ELF-1 (cell line): ENCODE data around the gene ABHD1.
A peak's percentile ranks its signal among the peaks of the same experiment; 100 is the strongest.

Source experiments
- DNase-seq: peaks from one replicate; pipeline ENCODE4 v3.0.0-alpha.2; 2016; ENCODE audit warnings: low read depth, low spot score

ABHD1 gene

GRCh38 chr2:27135478-27135955, 11.9 kb downstream of the ABHD1 start:
- DNase-seq, result no peak

- DNase-seq, result no peak
Measured at GRCh38 chr2:27136751-27137150, 13.1 kb downstream of the ABHD1 start.

GRCh38 chr2:27137322-27137935, 13.8 kb downstream of the ABHD1 start:
- no peak for DNase-seq

GRCh38 chr2:27138111-27138510, 14.5 kb downstream of the ABHD1 start:
- no peak for DNase-seq

GRCh38 chr2:27139310-27139709, 15.7 kb downstream of the ABHD1 start, which contains the start of gene PRR30:
TSS of gene PRR30 (minus strand) at chr2:27139410. CDS start at chr2:27138329, 1,081 bp downstream.
- DNase-seq, result no peak

GRCh38 chr2:27143285-27143684, 19.7 kb downstream of the ABHD1 start:
- DNase-seq, result no peak

GRCh38 chr2:27145682-27146081, 22.1 kb downstream of the ABHD1 start:
- DNase-seq, result no peak

- DNase-seq, result no peak
Measured at GRCh38 chr2:27147935-27148334, 24.3 kb downstream of the ABHD1 start.

- no peak for DNase-seq
Measured at GRCh38 chr2:27148801-27149439, 25.3 kb downstream of the ABHD1 start, which contains the start of gene TCF23. TSS of gene TCF23 (plus strand) at chr2:27149004. CDS start at chr2:27149134, 130 bp downstream.

GRCh38 chr2:27149570-27150405, 26.2 kb downstream of the ABHD1 start:
- no peak for DNase-seq

- no peak for DNase-seq
Measured at GRCh38 chr2:27150639-27151230, 27.1 kb downstream of the ABHD1 start.

- peak; percentile 32 for DNase-seq
Measured at GRCh38 chr2:27152102-27152795, 28.6 kb downstream of the ABHD1 start.

- peak; percentile 32 for DNase-seq
Measured at GRCh38 chr2:27152796-27153464, 29.3 kb downstream of the ABHD1 start.

GRCh38 chr2:27154488-27154887, 30.9 kb downstream of the ABHD1 start:
- DNase-seq, result no peak

GRCh38 chr2:27155069-27155520, 31.5 kb downstream of the ABHD1 start:
- DNase-seq, result no peak

- no peak for DNase-seq
Measured at GRCh38 chr2:27158468-27158867, 34.9 kb downstream of the ABHD1 start.

GRCh38 chr2:27159271-27159670, 35.7 kb downstream of the ABHD1 start:
- no peak for DNase-seq

GRCh38 chr2:27160191-27160590, 36.6 kb downstream of the ABHD1 start:
- DNase-seq, result no peak

GRCh38 chr2:27162151-27163121, 38.8 kb downstream of the ABHD1 start:
- no peak for DNase-seq
